ENCODE results near the gene KCNH4.
A peak's percentile ranks its signal among the peaks of the same experiment; 100 is the strongest.
"Not testable (repeated sequence)": the region's sequence is repeated elsewhere in the genome, so short reads cannot be mapped to it uniquely, and the experiment has no call there.

Gene KCNH4

GRCh38 chr17:42193969-42194899 is 13.3 kb upstream of the KCNH4 start, which contains the start of gene GHDC:
GHDC (minus strand) TSS chr17:42194494; CDS start chr17:42193581, 913 bp downstream.
- peak; percentile 49 for DNase-seq (ENCODE audit: low read depth)

GRCh38 chr17:42193216-42193968 is 12.4 kb upstream of the KCNH4 start:
- DNase-seq (ENCODE audit: low read depth): no peak

- DNase-seq (ENCODE audit: low read depth): no peak
Measured at GRCh38 chr17:42192189-42193126, 11.5 kb upstream of the KCNH4 start.

- DNase-seq (ENCODE audit: low read depth): no peak
Measured at GRCh38 chr17:42191275-42191608, 10.3 kb upstream of the KCNH4 start.

- no peak for DNase-seq (ENCODE audit: low read depth)
Measured at GRCh38 chr17:42190491-42191274, 9.7 kb upstream of the KCNH4 start.

- no peak for DNase-seq (ENCODE audit: low read depth)
Measured at GRCh38 chr17:42189651-42189965, 8.7 kb upstream of the KCNH4 start.

GRCh38 chr17:42188749-42189650 is 8.1 kb upstream of the KCNH4 start:
- no peak for DNase-seq (ENCODE audit: low read depth)

GRCh38 chr17:42187833-42188232 is 6.9 kb upstream of the KCNH4 start:
- no peak for DNase-seq (ENCODE audit: low read depth)

GRCh38 chr17:42186191-42186590 is 5.2 kb upstream of the KCNH4 start:
- DNase-seq (ENCODE audit: low read depth): not testable (repeated sequence)

- DNase-seq (ENCODE audit: low read depth): no peak
Measured at GRCh38 chr17:42185621-42185930, 4.6 kb upstream of the KCNH4 start.

- DNase-seq (ENCODE audit: low read depth): no peak
Measured at GRCh38 chr17:42184713-42185620, 4.0 kb upstream of the KCNH4 start, which contains the start of gene HCRT. HCRT (minus strand) TSS chr17:42185452; CDS start chr17:42185365, 87 bp downstream.

- DNase-seq (ENCODE audit: low read depth): peak; percentile 35
Measured at GRCh38 chr17:42183741-42184711, 3.1 kb upstream of the KCNH4 start.

- DNase-seq (ENCODE audit: low read depth): peak; percentile 8
Measured at GRCh38 chr17:42182927-42183734, 2.2 kb upstream of the KCNH4 start.

GRCh38 chr17:42181851-42182207 is 887 bp upstream of the KCNH4 start:
- DNase-seq (ENCODE audit: low read depth): no peak

- no peak for DNase-seq (ENCODE audit: low read depth)
Measured at GRCh38 chr17:42180411-42180921, 476 bp downstream of the KCNH4 start.

GRCh38 chr17:42179911-42180410 is 981 bp downstream of the KCNH4 start:
- no peak for DNase-seq (ENCODE audit: low read depth)

GRCh38 chr17:42179335-42179734 is 1.6 kb downstream of the KCNH4 start:
- no peak for DNase-seq (ENCODE audit: low read depth)
